ENCODE measurements around the gene SPANXN5. TPM values are rescaled to one million over a fixed set of nuclear protein-coding genes. Genes with fewer than 3 reads are reported as not detected.
"Not testable (repeated sequence)": the region's sequence is repeated elsewhere in the genome, so short reads cannot be mapped to it uniquely, and the experiment has no call there.

SPANXN5 gene
- total RNA-seq (not detected), polyA plus RNA-seq (not detected)
- long read RNA-seq, donor 1 = 0 reads
- long read RNA-seq, donor 2 = 0 reads

GRCh38 chrX:52797327-52797726, at the start of gene SPANXN5:
Gene SPANXN5, minus strand, starts transcription at chrX:52797427. Its CDS starts 79 bp downstream, at chrX:52797348.
- H3K9me3 ChIP-seq (ENCODE audit: control insufficient read depth, low read length); H3K36me3 ChIP-seq (ENCODE audit: control insufficient read depth in 1 of 2, insufficient read depth in 2 of 2, low read length in 1 of 2); H3K27me3 ChIP-seq (ENCODE audit: control insufficient read depth in 1 of 2, insufficient read depth in 2 of 2, low read length in 1 of 2); DNase-seq; ATAC-seq (ENCODE audit: low FRiP score); H3K4me3 ChIP-seq (ENCODE audit: low read length in 2 of 2); H3K4me1 ChIP-seq (ENCODE audit: control insufficient read depth in 1 of 2, insufficient read depth in 2 of 2, low read length in 2 of 2); H3K27ac ChIP-seq (ENCODE audit: low read depth in 1 of 2, low read length in 2 of 2); intact Hi-C loops (cut with DNase I): not testable (repeated sequence)
- WGBS, 2 donors = 72 to 77% methylated on average over 2 of the region's 2 CpGs

- intact Hi-C loops (cut with DNase I); H3K27me3 ChIP-seq (ENCODE audit: control insufficient read depth in 1 of 2, insufficient read depth in 2 of 2, low read length in 1 of 2); H3K4me1 ChIP-seq (ENCODE audit: control insufficient read depth in 1 of 2, insufficient read depth in 2 of 2, low read length in 2 of 2); H3K4me3 ChIP-seq (ENCODE audit: low read length in 2 of 2); H3K36me3 ChIP-seq (ENCODE audit: control insufficient read depth in 1 of 2, insufficient read depth in 2 of 2, low read length in 1 of 2); DNase-seq; ATAC-seq (ENCODE audit: low FRiP score); H3K27ac ChIP-seq (ENCODE audit: low read depth in 1 of 2, low read length in 2 of 2); H3K9me3 ChIP-seq (ENCODE audit: control insufficient read depth, low read length): not testable (repeated sequence)
- WGBS, 2 donors = 70 to 80% methylated on average over 3 of the region's 3 CpGs
These were observed 46.4 kb upstream of the SPANXN5 start for GRCh38 chrX:52843619-52844018.

GRCh38 chrX:52839137-52839536, 41.9 kb upstream of the SPANXN5 start:
- Histone ChIP-seq H3K27ac (ENCODE audit: low read depth in 1 of 2, low read length in 2 of 2) (no peak overlapping the region), H3K4me1 (ENCODE audit: control insufficient read depth in 1 of 2, insufficient read depth in 2 of 2, low read length in 2 of 2) (no peaks in the 10 kb centered on the region), H3K9me3 (ENCODE audit: control insufficient read depth, low read length) (no peaks in the 10 kb centered on the region), H3K4me3 (ENCODE audit: low read length in 2 of 2) (no peak overlapping the region), H3K27me3 (ENCODE audit: control insufficient read depth in 1 of 2, insufficient read depth in 2 of 2, low read length in 1 of 2) (no peaks in the 10 kb centered on the region), H3K36me3 (ENCODE audit: control insufficient read depth in 1 of 2, insufficient read depth in 2 of 2, low read length in 1 of 2) (no peaks in the 10 kb centered on the region)
- DNase-seq (no peak), ATAC-seq (ENCODE audit: low FRiP score) (no peak)
- intact Hi-C loops (cut with DNase I) = no loop called here
- WGBS, 2 donors = 66 to 74% methylated on average over 2 of the region's 2 CpGs

GRCh38 chrX:52830551-52830950, 33.3 kb upstream of the SPANXN5 start:
- intact Hi-C loops (cut with DNase I) = no loop called here

GRCh38 chrX:52824608-52825007, 27.4 kb upstream of the SPANXN5 start:
- ATAC-seq (ENCODE audit: low FRiP score) (no peak), DNase-seq (no peak)
- intact Hi-C loops (cut with DNase I) = no loop called here
- Histone ChIP-seq H3K27me3 (ENCODE audit: control insufficient read depth in 1 of 2, insufficient read depth in 2 of 2, low read length in 1 of 2) (no peaks in the 10 kb centered on the region), H3K4me1 (ENCODE audit: control insufficient read depth in 1 of 2, insufficient read depth in 2 of 2, low read length in 2 of 2) (no peaks in the 10 kb centered on the region), H3K27ac (ENCODE audit: low read depth in 1 of 2, low read length in 2 of 2) (no peak overlapping the region), H3K9me3 (ENCODE audit: control insufficient read depth, low read length) (no peaks in the 10 kb centered on the region), H3K4me3 (ENCODE audit: low read length in 2 of 2) (no peak overlapping the region), H3K36me3 (ENCODE audit: control insufficient read depth in 1 of 2, insufficient read depth in 2 of 2, low read length in 1 of 2) (no peaks in the 10 kb centered on the region)
- 42 to 65% methylated on average over 2 of the region's 2 CpGs for WGBS, 2 donors

More at GRCh38 chrX:52830551-52830950, 33.3 kb upstream of the SPANXN5 start:
- no peak for ATAC-seq (ENCODE audit: low FRiP score)
- H3K36me3 ChIP-seq (ENCODE audit: control insufficient read depth in 1 of 2, insufficient read depth in 2 of 2, low read length in 1 of 2) = no peaks in the 10 kb centered on the region
- no peak overlapping the region for H3K27ac ChIP-seq (ENCODE audit: low read depth in 1 of 2, low read length in 2 of 2)
- no peak for DNase-seq
- no peak overlapping the region for H3K4me3 ChIP-seq (ENCODE audit: low read length in 2 of 2)
- no peaks in the 10 kb centered on the region for H3K27me3 ChIP-seq (ENCODE audit: control insufficient read depth in 1 of 2, insufficient read depth in 2 of 2, low read length in 1 of 2)
- 59 to 60% methylated on average over 3 of the region's 3 CpGs for whole genome bisulfite sequencing, 2 donors
- H3K9me3 ChIP-seq (ENCODE audit: control insufficient read depth, low read length) = no peaks in the 10 kb centered on the region
- H3K4me1 ChIP-seq (ENCODE audit: control insufficient read depth in 1 of 2, insufficient read depth in 2 of 2, low read length in 2 of 2) = no peaks in the 10 kb centered on the region

- no peak overlapping the region for H3K4me3 ChIP-seq (ENCODE audit: low read length in 2 of 2)
- DNase-seq (no peak), ATAC-seq (ENCODE audit: low FRiP score) (no peak)
- H3K27me3 ChIP-seq (ENCODE audit: control insufficient read depth in 1 of 2, insufficient read depth in 2 of 2, low read length in 1 of 2) = no peaks in the 10 kb centered on the region
- no peak overlapping the region for H3K27ac ChIP-seq (ENCODE audit: low read depth in 1 of 2, low read length in 2 of 2)
- WGBS, 2 donors = 69 to 81% methylated on average over 11 of the region's 11 CpGs
- H3K4me1 ChIP-seq (ENCODE audit: control insufficient read depth in 1 of 2, insufficient read depth in 2 of 2, low read length in 2 of 2) = no peaks in the 10 kb centered on the region
- H3K36me3 ChIP-seq (ENCODE audit: control insufficient read depth in 1 of 2, insufficient read depth in 2 of 2, low read length in 1 of 2) = no peaks in the 10 kb centered on the region
- no peaks in the 10 kb centered on the region for H3K9me3 ChIP-seq (ENCODE audit: control insufficient read depth, low read length)
- intact Hi-C loops (cut with DNase I) = no loop called here
These were observed 24.0 kb upstream of the SPANXN5 start for GRCh38 chrX:52821079-52821760.

GRCh38 chrX:52819788-52820187, 22.6 kb upstream of the SPANXN5 start:
- ATAC-seq (ENCODE audit: low FRiP score) = no peak
- no peak for DNase-seq
- WGBS, 2 donors = 65 to 83% methylated on average over 4 of the region's 4 CpGs
- Histone ChIP-seq H3K4me3 (ENCODE audit: low read length in 2 of 2) (no peak overlapping the region), H3K4me1 (ENCODE audit: control insufficient read depth in 1 of 2, insufficient read depth in 2 of 2, low read length in 2 of 2) (no peaks in the 10 kb centered on the region), H3K27ac (ENCODE audit: low read depth in 1 of 2, low read length in 2 of 2) (no peak overlapping the region), H3K9me3 (ENCODE audit: control insufficient read depth, low read length) (no peaks in the 10 kb centered on the region), H3K27me3 (ENCODE audit: control insufficient read depth in 1 of 2, insufficient read depth in 2 of 2, low read length in 1 of 2) (no peaks in the 10 kb centered on the region), H3K36me3 (ENCODE audit: control insufficient read depth in 1 of 2, insufficient read depth in 2 of 2, low read length in 1 of 2) (no peaks in the 10 kb centered on the region)
- intact Hi-C loops (cut with DNase I) = no loop called here

GRCh38 chrX:52811065-52811625, 13.9 kb upstream of the SPANXN5 start, which contains the start of gene XAGE5:
Gene XAGE5, plus strand, starts transcription at chrX:52811287. Its CDS starts 1,280 bp downstream, at chrX:52812567.
- ATAC-seq (ENCODE audit: low FRiP score) (no peak), DNase-seq (no peak)
- no peaks in the 10 kb centered on the region for H3K36me3 ChIP-seq (ENCODE audit: control insufficient read depth in 1 of 2, insufficient read depth in 2 of 2, low read length in 1 of 2)
- H3K27ac ChIP-seq (ENCODE audit: low read depth in 1 of 2, low read length in 2 of 2) = no peak within 1 kb of the TSS
- WGBS, 2 donors = 81 to 91% methylated on average over 25 of the region's 25 CpGs
- H3K9me3 ChIP-seq (ENCODE audit: control insufficient read depth, low read length) = no peaks in the 10 kb centered on the region
- intact Hi-C loops (cut with DNase I) = no loop called here
- no peak within 1 kb of the TSS for H3K4me3 ChIP-seq (ENCODE audit: low read length in 2 of 2)
- H3K4me1 ChIP-seq (ENCODE audit: control insufficient read depth in 1 of 2, insufficient read depth in 2 of 2, low read length in 2 of 2) = no peaks in the 10 kb centered on the region
- H3K27me3 ChIP-seq (ENCODE audit: control insufficient read depth in 1 of 2, insufficient read depth in 2 of 2, low read length in 1 of 2) = peaks cover 0 to 2% of the 10 kb centered on the region in 2 donors

GRCh38 chrX:52804876-52805275, 7.6 kb upstream of the SPANXN5 start:
- H3K36me3 ChIP-seq (ENCODE audit: control insufficient read depth in 1 of 2, insufficient read depth in 2 of 2, low read length in 1 of 2); H3K4me1 ChIP-seq (ENCODE audit: control insufficient read depth in 1 of 2, insufficient read depth in 2 of 2, low read length in 2 of 2); DNase-seq; intact Hi-C loops (cut with DNase I); ATAC-seq (ENCODE audit: low FRiP score); H3K4me3 ChIP-seq (ENCODE audit: low read length in 2 of 2); H3K27ac ChIP-seq (ENCODE audit: low read depth in 1 of 2, low read length in 2 of 2); H3K9me3 ChIP-seq (ENCODE audit: control insufficient read depth, low read length); H3K27me3 ChIP-seq (ENCODE audit: control insufficient read depth in 1 of 2, insufficient read depth in 2 of 2, low read length in 1 of 2): not testable (repeated sequence)
- whole genome bisulfite sequencing, 2 donors = 51 to 68% methylated on average over 2 of the region's 2 CpGs
